A549 (cell line): ENCODE measurements around the gene ROS1.

Source experiments
- BHLHE40 ChIP-seq: IDR thresholded peaks from 2 replicates; pipeline ENCODE4 v1.6.1; 2012; ENCODE audit warnings: low read depth, low read length, inconsistent platforms
- CBX8 ChIP-seq: fragments of 200-600 bp; sonication (generic); IDR thresholded peaks from 2 replicates; pipeline ENCODE4 v1.6.1; 2016
- CEBPB ChIP-seq, 2 experiments: fragments of >200 bp in 1 of 2; sonication (Bioruptor Twin) in 1 of 2; formaldehyde crosslinking in 1 of 2; IDR thresholded peaks; 2 replicates each; pipeline ENCODE4 v1.6.1; 2012 to 2016
- EP300 ChIP-seq, 2 experiments: fragments of >200 bp; sonication (Bioruptor Twin); formaldehyde crosslinking; IDR thresholded peaks; 2 replicates in 1 of 2; 3 replicates in 1 of 2; pipeline ENCODE4 v1.6.1; 2016 to 2017
- POLR2A ChIP-seq: IDR thresholded peaks from 2 replicates; pipeline ENCODE4 v1.6.1; 2012; ENCODE audit warnings: mild to moderate bottlenecking, low read length
- SMC3 ChIP-seq: fragments of >200 bp; sonication (Bioruptor Twin); formaldehyde crosslinking; IDR thresholded peaks from 3 replicates; pipeline ENCODE4 v1.6.1; 2018; ENCODE audit warnings: inconsistent platforms
- USF2 ChIP-seq: fragments of 450-650 bp; IDR thresholded peaks from 2 replicates; pipeline ENCODE4 v1.6.1; 2014; ENCODE audit warnings: antibody characterized with exemption
- TF ChIP-seq, protein P1 (sequence below): fragments of >200 bp; sonication (Bioruptor Twin); formaldehyde crosslinking; IDR thresholded peaks from 3 replicates; pipeline ENCODE4 v1.5.1; 2016
- TF ChIP-seq, protein P2 (sequence below): IDR thresholded peaks from 2 replicates; pipeline ENCODE4 v1.6.1; 2012

DNA sequence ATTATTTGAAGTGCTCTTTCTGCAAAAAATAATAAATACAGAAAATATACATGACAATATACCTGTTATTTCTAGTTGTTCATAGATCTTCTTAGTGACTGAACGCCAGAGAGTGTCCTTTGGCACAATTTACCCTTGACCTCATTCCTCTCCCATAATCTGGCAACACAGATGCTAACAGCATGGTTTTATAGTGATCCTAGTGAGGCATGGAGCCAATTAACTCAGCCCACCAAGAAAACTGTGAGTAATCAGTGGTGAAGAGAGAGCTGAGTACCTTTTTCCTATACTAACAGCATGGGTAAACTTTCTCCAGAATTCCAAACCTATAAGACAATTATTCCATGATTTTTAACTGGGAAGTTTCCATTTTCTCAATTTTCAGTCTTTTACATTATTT is 99.3 kb downstream of the ROS1 start:
- TF ChIP-seq USF2 (no peak), POLR2A (no peak), SMC3 (no peak), CEBPB (IDR thresholded peaks at IDR 0.05) (no peak), CBX8 (no peak), EP300 (IDR thresholded peaks at IDR 0.05) (no peak), BHLHE40 (no peak)
- TF ChIP-seq, protein P1, sequence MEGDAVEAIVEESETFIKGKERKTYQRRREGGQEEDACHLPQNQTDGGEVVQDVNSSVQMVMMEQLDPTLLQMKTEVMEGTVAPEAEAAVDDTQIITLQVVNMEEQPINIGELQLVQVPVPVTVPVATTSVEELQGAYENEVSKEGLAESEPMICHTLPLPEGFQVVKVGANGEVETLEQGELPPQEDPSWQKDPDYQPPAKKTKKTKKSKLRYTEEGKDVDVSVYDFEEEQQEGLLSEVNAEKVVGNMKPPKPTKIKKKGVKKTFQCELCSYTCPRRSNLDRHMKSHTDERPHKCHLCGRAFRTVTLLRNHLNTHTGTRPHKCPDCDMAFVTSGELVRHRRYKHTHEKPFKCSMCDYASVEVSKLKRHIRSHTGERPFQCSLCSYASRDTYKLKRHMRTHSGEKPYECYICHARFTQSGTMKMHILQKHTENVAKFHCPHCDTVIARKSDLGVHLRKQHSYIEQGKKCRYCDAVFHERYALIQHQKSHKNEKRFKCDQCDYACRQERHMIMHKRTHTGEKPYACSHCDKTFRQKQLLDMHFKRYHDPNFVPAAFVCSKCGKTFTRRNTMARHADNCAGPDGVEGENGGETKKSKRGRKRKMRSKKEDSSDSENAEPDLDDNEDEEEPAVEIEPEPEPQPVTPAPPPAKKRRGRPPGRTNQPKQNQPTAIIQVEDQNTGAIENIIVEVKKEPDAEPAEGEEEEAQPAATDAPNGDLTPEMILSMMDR, result no peak
- TF ChIP-seq, protein P2, sequence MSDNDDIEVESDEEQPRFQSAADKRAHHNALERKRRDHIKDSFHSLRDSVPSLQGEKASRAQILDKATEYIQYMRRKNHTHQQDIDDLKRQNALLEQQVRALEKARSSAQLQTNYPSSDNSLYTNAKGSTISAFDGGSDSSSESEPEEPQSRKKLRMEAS, result no peak
